Measurements from ENCODE around the gene C12orf42. TPM values are rescaled to one million over a fixed set of nuclear protein-coding genes. Genes with fewer than 3 reads are reported as not detected.
"Not testable (repeated sequence)": the region's sequence is repeated elsewhere in the genome, so short reads cannot be mapped to it uniquely, and the experiment has no call there.

The C12orf42 gene
- total RNA-seq, 3 donors from 2014 or later (not counting 1 experiment from before 2014, with no cell fraction given): 1.3 to 1.7 (median 1.6) TPM

- peaks cover 0 to 5% of the 10 kb centered on the region in 2 donors for H3K9me3 Mint-ChIP-seq
- TF ChIP-seq CTCF (IDR thresholded peaks at IDR 0.05): no peak
- no peak overlapping the region for H3K4me3 Mint-ChIP-seq
- no peaks in the 10 kb centered on the region for H3K36me3 Mint-ChIP-seq
- H3K27ac Mint-ChIP-seq: peak overlapping the region in 1 of 2 donors; percentile 69
- DNase-seq: peak in 1 of 2 donors; percentile 18
- WGBS (ENCODE audit: insufficient coverage): 60% methylated on average over 5 of the region's 5 CpGs
- peak overlapping the region; percentile 78 for H3K27ac ChIP-seq (ENCODE audit: low read length)
- H3K27me3 ChIP-seq (ENCODE audit: control insufficient read depth, insufficient read depth, low read length): no peaks in the 10 kb centered on the region
- no peaks in the 10 kb centered on the region for H3K27me3 Mint-ChIP-seq (ENCODE audit: low read depth in 2 of 2)
- H3K4me1 Mint-ChIP-seq: peaks cover 4 to 11% of the 10 kb centered on the region in 2 donors
- H3K4me3 ChIP-seq (ENCODE audit: low read length): no peak overlapping the region
- no peak for ATAC-seq
- no peaks in the 10 kb centered on the region for H3K9me3 ChIP-seq (ENCODE audit: control insufficient read depth, insufficient read depth, low read length)
- intact Hi-C loops (cut with micrococcal nuclease): no loop called here
- no peaks in the 10 kb centered on the region for H3K36me3 ChIP-seq (ENCODE audit: control insufficient read depth, insufficient read depth, low read length)
- peaks cover 7% of the 10 kb centered on the region for H3K4me1 ChIP-seq (ENCODE audit: control insufficient read depth, insufficient read depth, low read length)
These were observed 53.6 kb downstream of the C12orf42 start for GRCh38 chr12:103442182-103442555.

GRCh38 chr12:103441437-103442181 is 54.2 kb downstream of the C12orf42 start:
- Histone ChIP-seq H3K36me3 (ENCODE audit: control insufficient read depth, insufficient read depth, low read length) (no peaks in the 10 kb centered on the region), H3K27me3 (ENCODE audit: control insufficient read depth, insufficient read depth, low read length) (no peaks in the 10 kb centered on the region), H3K27ac (ENCODE audit: low read length) (peak overlapping the region; percentile 78), H3K4me3 (ENCODE audit: low read length) (peak overlapping the region; percentile 32), H3K9me3 (ENCODE audit: control insufficient read depth, insufficient read depth, low read length) (no peaks in the 10 kb centered on the region), H3K4me1 (ENCODE audit: control insufficient read depth, insufficient read depth, low read length) (peaks cover 7% of the 10 kb centered on the region)
- intact Hi-C loops (cut with micrococcal nuclease): no loop called here
- H3K9me3 Mint-ChIP-seq: peaks cover 0 to 6% of the 10 kb centered on the region in 2 donors
- no peaks in the 10 kb centered on the region for H3K36me3 Mint-ChIP-seq
- DNase-seq (peak in 1 of 2 donors; percentile 69), ATAC-seq (peak; percentile 42 to 61 (median 50))
- H3K4me1 Mint-ChIP-seq: peaks cover 4 to 11% of the 10 kb centered on the region in 2 donors
- no peaks in the 10 kb centered on the region for H3K27me3 Mint-ChIP-seq (ENCODE audit: low read depth in 2 of 2)
- 6% methylated on average over 1 of the region's 1 CpG for WGBS (ENCODE audit: insufficient coverage)
- H3K4me3 Mint-ChIP-seq: peak overlapping the region; percentile 55
- H3K27ac Mint-ChIP-seq: peak overlapping the region; percentile 69 to 86
- TF ChIP-seq CTCF (IDR thresholded peaks at IDR 0.05): no peak

- ATAC-seq; H3K36me3 ChIP-seq (ENCODE audit: control insufficient read depth, insufficient read depth, low read length); H3K27me3 ChIP-seq (ENCODE audit: control insufficient read depth, insufficient read depth, low read length); H3K4me3 ChIP-seq (ENCODE audit: low read length); H3K27ac ChIP-seq (ENCODE audit: low read length); H3K9me3 ChIP-seq (ENCODE audit: control insufficient read depth, insufficient read depth, low read length); H3K4me3 Mint-ChIP-seq; intact Hi-C loops (cut with micrococcal nuclease); H3K27me3 Mint-ChIP-seq (ENCODE audit: low read depth in 2 of 2); H3K4me1 ChIP-seq (ENCODE audit: control insufficient read depth, insufficient read depth, low read length); H3K9me3 Mint-ChIP-seq; H3K36me3 Mint-ChIP-seq; H3K4me1 Mint-ChIP-seq; H3K27ac Mint-ChIP-seq: not testable (repeated sequence)
- DNase-seq: peak in 1 of 2 donors; percentile 12
- 85% methylated on average over 27 of the region's 33 CpGs for WGBS (ENCODE audit: insufficient coverage)
These were observed 61.3 kb downstream of the C12orf42 start for GRCh38 chr12:103434165-103435105.

- no peak for TF ChIP-seq CTCF (IDR thresholded peaks at IDR 0.05)
- H3K9me3 Mint-ChIP-seq: peaks cover 7 to 17% of the 10 kb centered on the region in 2 donors
- WGBS (ENCODE audit: insufficient coverage): 100% methylated on average over 2 of the region's 2 CpGs
- Histone ChIP-seq H3K27me3 (ENCODE audit: control insufficient read depth, insufficient read depth, low read length) (no peaks in the 10 kb centered on the region), H3K9me3 (ENCODE audit: control insufficient read depth, insufficient read depth, low read length) (no peaks in the 10 kb centered on the region), H3K4me3 (ENCODE audit: low read length) (no peak overlapping the region), H3K27ac (ENCODE audit: low read length) (no peak overlapping the region), H3K4me1 (ENCODE audit: control insufficient read depth, insufficient read depth, low read length) (no peaks in the 10 kb centered on the region), H3K36me3 (ENCODE audit: control insufficient read depth, insufficient read depth, low read length) (no peaks in the 10 kb centered on the region)
- ATAC-seq (no peak), DNase-seq (no peak)
- intact Hi-C loops (cut with micrococcal nuclease): no loop called here
- H3K27ac Mint-ChIP-seq: no peak overlapping the region
- H3K4me1 Mint-ChIP-seq: no peaks in the 10 kb centered on the region
- no peak overlapping the region for H3K4me3 Mint-ChIP-seq
- no peaks in the 10 kb centered on the region for H3K27me3 Mint-ChIP-seq (ENCODE audit: low read depth in 2 of 2)
- H3K36me3 Mint-ChIP-seq: peaks cover 13% of the 10 kb centered on the region
These were observed 63.8 kb downstream of the C12orf42 start for GRCh38 chr12:103431950-103432349.
